GM21737 (cell line): ENCODE measurements around the gene AASS.

Experiments used
- ATAC-seq: cut with Tn5 transposase; IDR thresholded peaks from one replicate; pipeline ENCODE4 v1.9.1; 2021; ENCODE audit warnings: mild to moderate bottlenecking, moderate library complexity; ENCODE audit not compliant: unreplicated experiment

AASS gene

GRCh38 chr7:122046402-122046801 lies 97.6 kb downstream of the AASS start:
- no peak for ATAC-seq

GRCh38 chr7:122040147-122040546 lies 103.9 kb downstream of the AASS start:
- ATAC-seq, result no peak

GRCh38 chr7:122038904-122039303 lies 105.1 kb downstream of the AASS start:
- ATAC-seq, result no peak

- no peak for ATAC-seq
These were observed 105.9 kb downstream of the AASS start for GRCh38 chr7:122038134-122038533.

GRCh38 chr7:122035876-122036275 lies 108.2 kb downstream of the AASS start:
- no peak for ATAC-seq

- ATAC-seq, result no peak
These were observed 110.4 kb downstream of the AASS start for GRCh38 chr7:122033641-122034040.

- ATAC-seq, result no peak
These were observed 117.0 kb downstream of the AASS start for GRCh38 chr7:122027058-122027457.
